OCI-LY7 (cell line): ENCODE results near the gene DISC1.

Experiments used
- CTCF ChIP-seq: fragments of 200-600 bp; sonication (generic); conservative IDR thresholded peaks from 2 replicates; pipeline ENCODE4 v1.5.1; 2014; ENCODE audit warnings: mild to moderate bottlenecking, antibody characterized with exemption, low read length, moderate library complexity, mixed read lengths
- EZH2phosphoT487 ChIP-seq: fragments of 200-600 bp; sonication (generic); IDR thresholded peaks from 2 replicates; pipeline ENCODE4 v1.6.1; 2018; ENCODE audit warnings: low read depth, borderline replicate concordance, mild to moderate bottlenecking, mixed run types, antibody characterized with exemption, low read length, moderate library complexity, mixed read lengths

GRCh38 chr1:231949277-231950091 lies 322.9 kb downstream of the DISC1 start:
- no peak for TF ChIP-seq CTCF
- no peak for TF ChIP-seq EZH2phosphoT487
